Neuron (in vitro differentiated cells): ENCODE results near the gene PHKB.

Experiments used
- H2AFZ ChIP-seq: one replicate; pipeline ENCODE4 v1.6.1; 2013; ENCODE audit warnings: low read depth, mild to moderate bottlenecking, inconsistent platforms, low read length, moderate library complexity
- H3K27me3 ChIP-seq: one replicate; pipeline ENCODE4 v1.6.1; 2013; ENCODE audit warnings: low read length; ENCODE audit not compliant: insufficient read depth
- H3K36me3 ChIP-seq: one replicate; pipeline ENCODE4 v1.6.1; 2013; ENCODE audit warnings: low read length; ENCODE audit not compliant: insufficient read depth
- H3K4me1 ChIP-seq: one replicate; pipeline ENCODE4 v1.6.1; 2013; ENCODE audit warnings: low read length; ENCODE audit not compliant: insufficient read depth
- H3K4me3 ChIP-seq: 2 replicates; pipeline ENCODE4 v1.5.1; 2013; ENCODE audit warnings: mild to moderate bottlenecking, low read length, moderate library complexity
- H3K9me3 ChIP-seq: one replicate; pipeline ENCODE4 v1.6.1; 2013; ENCODE audit warnings: low read length

PHKB gene

GRCh38 chr16:47571049-47571448 lies 109.9 kb downstream of the PHKB start:
- Histone ChIP-seq H3K9me3 (peaks cover 4% of the 10 kb centered on the region), H3K4me3 (no peak overlapping the region), H2AFZ (no peak overlapping the region), H3K4me1 (no peaks in the 10 kb centered on the region), H3K27me3 (no peaks in the 10 kb centered on the region), H3K36me3 (no peaks in the 10 kb centered on the region)

GRCh38 chr16:47571711-47572110 lies 110.6 kb downstream of the PHKB start:
- no peaks in the 10 kb centered on the region for H3K4me1 ChIP-seq
- no peak overlapping the region for H2AFZ ChIP-seq
- H3K36me3 ChIP-seq, result no peaks in the 10 kb centered on the region
- no peaks in the 10 kb centered on the region for H3K27me3 ChIP-seq
- H3K9me3 ChIP-seq, result peaks cover 3% of the 10 kb centered on the region
- H3K4me3 ChIP-seq, result no peak overlapping the region

- Histone ChIP-seq H3K27me3 (no peaks in the 10 kb centered on the region), H2AFZ (no peak overlapping the region), H3K36me3 (no peaks in the 10 kb centered on the region), H3K4me3 (no peak overlapping the region), H3K9me3 (peaks cover 3% of the 10 kb centered on the region), H3K4me1 (peaks cover 3% of the 10 kb centered on the region)
These were observed 113.2 kb downstream of the PHKB start for GRCh38 chr16:47574091-47575054.

- H3K4me1 ChIP-seq, result peaks cover 3% of the 10 kb centered on the region
- no peaks in the 10 kb centered on the region for H3K27me3 ChIP-seq
- H2AFZ ChIP-seq, result no peak overlapping the region
- peaks cover under 1% of the 10 kb centered on the region for H3K9me3 ChIP-seq
- H3K4me3 ChIP-seq, result no peak overlapping the region
- no peaks in the 10 kb centered on the region for H3K36me3 ChIP-seq
These were observed 115.9 kb downstream of the PHKB start for GRCh38 chr16:47577029-47577428.

GRCh38 chr16:47578033-47578432 lies 116.9 kb downstream of the PHKB start:
- Histone ChIP-seq H3K9me3 (no peaks in the 10 kb centered on the region), H3K27me3 (no peaks in the 10 kb centered on the region), H3K4me3 (no peak overlapping the region), H2AFZ (no peak overlapping the region), H3K4me1 (peaks cover 3% of the 10 kb centered on the region), H3K36me3 (no peaks in the 10 kb centered on the region)

GRCh38 chr16:47578573-47578972 lies 117.4 kb downstream of the PHKB start:
- peaks cover 3% of the 10 kb centered on the region for H3K4me1 ChIP-seq
- H3K4me3 ChIP-seq, result no peak overlapping the region
- no peaks in the 10 kb centered on the region for H3K27me3 ChIP-seq
- H3K9me3 ChIP-seq, result no peaks in the 10 kb centered on the region
- no peak overlapping the region for H2AFZ ChIP-seq
- no peaks in the 10 kb centered on the region for H3K36me3 ChIP-seq

- Histone ChIP-seq H3K27me3 (no peaks in the 10 kb centered on the region), H3K36me3 (no peaks in the 10 kb centered on the region), H3K4me1 (peaks cover 3% of the 10 kb centered on the region), H3K4me3 (no peak overlapping the region), H2AFZ (no peak overlapping the region), H3K9me3 (no peaks in the 10 kb centered on the region)
These were observed 120.0 kb downstream of the PHKB start for GRCh38 chr16:47581114-47581513.

- Histone ChIP-seq H3K27me3 (no peaks in the 10 kb centered on the region), H2AFZ (no peak overlapping the region)
These were observed 123.5 kb downstream of the PHKB start for GRCh38 chr16:47584464-47585225.

GRCh38 chr16:47586121-47586520 lies 125.0 kb downstream of the PHKB start:
- H3K4me1 ChIP-seq, result no peaks in the 10 kb centered on the region
- no peak overlapping the region for H3K4me3 ChIP-seq
- no peaks in the 10 kb centered on the region for H3K27me3 ChIP-seq
- H3K9me3 ChIP-seq, result no peaks in the 10 kb centered on the region
- H3K36me3 ChIP-seq, result peaks cover 17% of the 10 kb centered on the region
- no peak overlapping the region for H2AFZ ChIP-seq

More at GRCh38 chr16:47584464-47585225, 123.5 kb downstream of the PHKB start:
- H3K36me3 ChIP-seq, result peaks cover 7% of the 10 kb centered on the region
- no peak overlapping the region for H3K4me3 ChIP-seq
- H3K9me3 ChIP-seq, result no peaks in the 10 kb centered on the region
- H3K4me1 ChIP-seq, result no peaks in the 10 kb centered on the region

GRCh38 chr16:47590472-47590871 lies 129.3 kb downstream of the PHKB start:
- Histone ChIP-seq H3K4me3 (no peak overlapping the region), H3K36me3 (peaks cover 34% of the 10 kb centered on the region), H3K9me3 (no peaks in the 10 kb centered on the region), H3K27me3 (no peaks in the 10 kb centered on the region), H3K4me1 (no peaks in the 10 kb centered on the region), H2AFZ (no peak overlapping the region)

- peaks cover 34% of the 10 kb centered on the region for H3K36me3 ChIP-seq
- H3K9me3 ChIP-seq, result no peaks in the 10 kb centered on the region
These were observed 131.1 kb downstream of the PHKB start for GRCh38 chr16:47592232-47592631.

GRCh38 chr16:47599512-47599911 lies 138.4 kb downstream of the PHKB start:
- H3K36me3 ChIP-seq, result peaks cover 2% of the 10 kb centered on the region
- H3K27me3 ChIP-seq, result no peaks in the 10 kb centered on the region
- no peak overlapping the region for H2AFZ ChIP-seq
- H3K9me3 ChIP-seq, result no peaks in the 10 kb centered on the region
- no peaks in the 10 kb centered on the region for H3K4me1 ChIP-seq
- no peak overlapping the region for H3K4me3 ChIP-seq

More at GRCh38 chr16:47592232-47592631, 131.1 kb downstream of the PHKB start:
- no peak overlapping the region for H3K4me3 ChIP-seq
- no peak overlapping the region for H2AFZ ChIP-seq
- no peaks in the 10 kb centered on the region for H3K27me3 ChIP-seq
- no peaks in the 10 kb centered on the region for H3K4me1 ChIP-seq

GRCh38 chr16:47600376-47600775 lies 139.2 kb downstream of the PHKB start:
- Histone ChIP-seq H3K27me3 (no peaks in the 10 kb centered on the region), H3K4me1 (no peaks in the 10 kb centered on the region), H3K9me3 (no peaks in the 10 kb centered on the region), H3K36me3 (peaks cover 2% of the 10 kb centered on the region), H3K4me3 (no peak overlapping the region), H2AFZ (no peak overlapping the region)
